GM18867 (cell line): ENCODE data around the gene ACSM5.

Experiments used
- ATAC-seq: cut with Tn5 transposase; IDR thresholded peaks from one replicate; pipeline ENCODE4 v1.9.1; 2021; ENCODE audit warnings: mild to moderate bottlenecking, moderate library complexity; ENCODE audit not compliant: unreplicated experiment

ACSM5 gene

GRCh38 chr16:20409398-20410120 is at the start of gene ACSM5:
Gene ACSM5 (plus strand): TSS chr16:20409534. CDS start chr16:20411485, 1,951 bp downstream.
- no peak for ATAC-seq

- ATAC-seq = no peak
Observed at GRCh38 chr16:20359997-20360396, 49.3 kb upstream of the ACSM5 start.

GRCh38 chr16:20363191-20363590 is 46.1 kb upstream of the ACSM5 start:
- ATAC-seq = no peak

- ATAC-seq = no peak
Observed at GRCh38 chr16:20364051-20364450, 45.3 kb upstream of the ACSM5 start.

- no peak for ATAC-seq
Observed at GRCh38 chr16:20369452-20370054, 39.8 kb upstream of the ACSM5 start.

- no peak for ATAC-seq
Observed at GRCh38 chr16:20372701-20373100, 36.6 kb upstream of the ACSM5 start.

- ATAC-seq = no peak
Observed at GRCh38 chr16:20377181-20377580, 32.2 kb upstream of the ACSM5 start.

GRCh38 chr16:20380782-20381181 is 28.6 kb upstream of the ACSM5 start:
- ATAC-seq = no peak

GRCh38 chr16:20382202-20382948 is 27.0 kb upstream of the ACSM5 start:
- no peak for ATAC-seq

GRCh38 chr16:20383106-20384029 is 26.0 kb upstream of the ACSM5 start:
- ATAC-seq = peak; percentile 59

- ATAC-seq = no peak
Observed at GRCh38 chr16:20385844-20386832, 23.2 kb upstream of the ACSM5 start.

- ATAC-seq = no peak
Observed at GRCh38 chr16:20387978-20388377, 21.4 kb upstream of the ACSM5 start.

GRCh38 chr16:20388854-20389253 is 20.5 kb upstream of the ACSM5 start:
- no peak for ATAC-seq

- no peak for ATAC-seq
Observed at GRCh38 chr16:20391045-20391444, 18.3 kb upstream of the ACSM5 start.

GRCh38 chr16:20393801-20394577 is 15.3 kb upstream of the ACSM5 start:
- no peak for ATAC-seq

GRCh38 chr16:20395946-20396345 is 13.4 kb upstream of the ACSM5 start:
- ATAC-seq = no peak

- no peak for ATAC-seq
Observed at GRCh38 chr16:20396846-20397467, 12.4 kb upstream of the ACSM5 start.

- no peak for ATAC-seq
Observed at GRCh38 chr16:20397468-20398074, 11.8 kb upstream of the ACSM5 start.
